ENCODE data around the gene BCKDHB. TPM values are rescaled to one million over a fixed set of nuclear protein-coding genes. Genes with fewer than 3 reads are reported as not detected.

Gene BCKDHB
- total and polyA plus RNA-seq, 2 donors (not counting 3 experiments of a cell fraction or from before 2014, with no cell fraction given): 5.6 to 12.2 TPM

DNA sequence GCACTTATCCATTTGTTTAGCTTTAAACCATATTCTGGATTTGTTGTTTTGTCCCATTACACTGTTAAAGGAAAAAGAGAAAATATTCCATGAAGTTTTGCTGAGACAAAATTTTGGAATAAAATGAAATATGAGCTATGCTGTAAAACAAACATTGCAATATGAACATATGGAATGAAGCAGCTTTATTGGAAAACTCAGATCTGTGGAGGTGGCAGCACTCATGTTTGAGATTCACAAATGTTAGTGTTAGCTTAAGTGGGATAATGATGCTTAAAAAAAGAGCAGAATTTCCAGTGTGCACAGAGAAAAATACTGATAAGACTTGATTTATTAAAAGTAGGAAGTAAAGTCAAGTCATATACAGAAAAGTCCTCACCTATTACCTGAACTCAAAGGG, 196.2 kb downstream of the BCKDHB start:
- Histone ChIP-seq H3K9me3 (replicated peaks; ENCODE audit: control insufficient read depth, insufficient read depth, low read length) (no peaks in the 10 kb centered on the region), H2AFZ (ENCODE audit: low read depth, low read length) (no peak overlapping the region), H3K27ac (ENCODE audit: insufficient read depth, low read depth, low read length) (no peak overlapping the region), H3K4me3 (replicated peaks in 1 of 3; ENCODE audit: insufficient read depth in 1 of 3, low read depth in 1 of 3, low read length in 3 of 3) (no peak overlapping the region), H3K4me1 (ENCODE audit: control insufficient read depth, extremely low read depth, insufficient read depth, low read length) (peaks cover 7% of the 10 kb centered on the region), H3K4me2 (ENCODE audit: insufficient read depth, low read length) (no peak overlapping the region), H3K27me3 (ENCODE audit: control insufficient read depth in 2 of 2, insufficient read depth in 2 of 2, low read length in 2 of 2) (no peaks in the 10 kb centered on the region), H3K79me2 (ENCODE audit: control insufficient read depth, insufficient read depth, low read length) (no peaks in the 10 kb centered on the region), H3K9ac (replicated peaks; ENCODE audit: extremely low read depth, insufficient read depth, low read length) (no peak overlapping the region), H3K36me3 (ENCODE audit: control insufficient read depth in 2 of 2, extremely low read depth in 1 of 2, insufficient read depth in 2 of 2, low read length in 2 of 2) (no peaks in the 10 kb centered on the region), H3K9me1 (replicated peaks; ENCODE audit: control insufficient read depth, extremely low read depth, insufficient read depth, low read length) (no peaks in the 10 kb centered on the region), H4K20me1 (replicated peaks; ENCODE audit: control insufficient read depth, extremely low read depth, insufficient read depth, low read length) (no peaks in the 10 kb centered on the region)
- no peak for DNase-seq (ENCODE audit: low read depth, low spot score)
- ChIA-PET POLR2A (no interaction called here), CTCF (interaction anchor here (0.8 to 2.6 kb wide), 2 partner anchors 15 to 31 kb away, joined by 3 to 5 read pairs; no protein-coding TSS in a partner anchor)
- intact Hi-C loops (cut with micrococcal nuclease): no loop called here
- BruUV-seq (replicated peaks): no TSS peak
- no peak for FAIRE-seq
- dilution Hi-C loops (cut with MboI; ENCODE audit: extremely low pct_ligation_motif_present, low sequenced_read_pairs): no loop called here
- TF ChIP-seq, protein P1, sequence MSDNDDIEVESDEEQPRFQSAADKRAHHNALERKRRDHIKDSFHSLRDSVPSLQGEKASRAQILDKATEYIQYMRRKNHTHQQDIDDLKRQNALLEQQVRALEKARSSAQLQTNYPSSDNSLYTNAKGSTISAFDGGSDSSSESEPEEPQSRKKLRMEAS (IDR thresholded peaks at IDR 0.05; ENCODE audit: insufficient read depth, insufficient read length): no peak
- no peak for TF ChIP-seq JUN (IDR thresholded peaks at IDR 0.05; ENCODE audit: borderline replicate concordance, insufficient read depth, insufficient read length, low read depth)
- TF ChIP-seq EZH2 (IDR thresholded peaks at IDR 0.05; ENCODE audit: borderline replicate concordance, low read depth, low read length, severe bottlenecking): no peak

DNA sequence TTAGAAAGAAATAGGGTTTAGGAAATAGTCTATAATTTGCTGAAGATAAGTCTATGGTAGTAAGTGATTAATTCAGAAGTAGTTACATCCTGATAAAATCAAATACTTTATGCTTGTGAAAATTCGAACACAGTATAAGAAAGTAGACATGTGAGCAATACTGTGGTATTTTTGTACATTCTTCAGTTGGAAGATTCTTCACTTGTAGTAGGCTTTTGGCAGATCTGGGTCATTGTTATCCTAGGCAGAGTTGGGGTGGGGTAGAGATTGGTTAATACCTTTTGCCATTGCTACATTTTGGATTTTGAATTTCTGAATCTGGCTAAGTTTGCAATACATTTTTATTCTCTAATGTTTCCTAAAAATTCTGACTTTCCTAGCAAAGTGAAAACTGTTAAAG, 197.5 kb downstream of the BCKDHB start:
- dilution Hi-C loops (cut with MboI; ENCODE audit: extremely low pct_ligation_motif_present, low sequenced_read_pairs) (no loop called here), intact Hi-C loops (cut with micrococcal nuclease) (no loop called here)
- Histone ChIP-seq H3K4me3 (replicated peaks in 1 of 3; ENCODE audit: insufficient read depth in 1 of 3, low read depth in 1 of 3, low read length in 3 of 3) (no peak overlapping the region), H3K79me2 (ENCODE audit: control insufficient read depth, insufficient read depth, low read length) (no peaks in the 10 kb centered on the region), H3K27ac (ENCODE audit: insufficient read depth, low read depth, low read length) (no peak overlapping the region), H3K9me3 (replicated peaks; ENCODE audit: control insufficient read depth, insufficient read depth, low read length) (no peaks in the 10 kb centered on the region), H3K9ac (replicated peaks; ENCODE audit: extremely low read depth, insufficient read depth, low read length) (no peak overlapping the region), H3K4me1 (ENCODE audit: control insufficient read depth, extremely low read depth, insufficient read depth, low read length) (peaks cover 7% of the 10 kb centered on the region), H4K20me1 (replicated peaks; ENCODE audit: control insufficient read depth, extremely low read depth, insufficient read depth, low read length) (no peaks in the 10 kb centered on the region), H3K36me3 (ENCODE audit: control insufficient read depth in 2 of 2, extremely low read depth in 1 of 2, insufficient read depth in 2 of 2, low read length in 2 of 2) (no peaks in the 10 kb centered on the region), H3K9me1 (replicated peaks; ENCODE audit: control insufficient read depth, extremely low read depth, insufficient read depth, low read length) (no peaks in the 10 kb centered on the region), H3K4me2 (ENCODE audit: insufficient read depth, low read length) (no peak overlapping the region), H3K27me3 (ENCODE audit: control insufficient read depth in 2 of 2, insufficient read depth in 2 of 2, low read length in 2 of 2) (no peaks in the 10 kb centered on the region), H2AFZ (ENCODE audit: low read depth, low read length) (no peak overlapping the region)
- ChIA-PET POLR2A (no interaction called here), CTCF (interaction anchor here (2.6 kb wide), 1 partner anchor 29 kb away, joined by 5 read pairs; no protein-coding TSS in a partner anchor)
- BruUV-seq (replicated peaks): no TSS peak
- FAIRE-seq (no peak), DNase-seq (ENCODE audit: low read depth, low spot score) (no peak)
- TF ChIP-seq, protein P2, sequence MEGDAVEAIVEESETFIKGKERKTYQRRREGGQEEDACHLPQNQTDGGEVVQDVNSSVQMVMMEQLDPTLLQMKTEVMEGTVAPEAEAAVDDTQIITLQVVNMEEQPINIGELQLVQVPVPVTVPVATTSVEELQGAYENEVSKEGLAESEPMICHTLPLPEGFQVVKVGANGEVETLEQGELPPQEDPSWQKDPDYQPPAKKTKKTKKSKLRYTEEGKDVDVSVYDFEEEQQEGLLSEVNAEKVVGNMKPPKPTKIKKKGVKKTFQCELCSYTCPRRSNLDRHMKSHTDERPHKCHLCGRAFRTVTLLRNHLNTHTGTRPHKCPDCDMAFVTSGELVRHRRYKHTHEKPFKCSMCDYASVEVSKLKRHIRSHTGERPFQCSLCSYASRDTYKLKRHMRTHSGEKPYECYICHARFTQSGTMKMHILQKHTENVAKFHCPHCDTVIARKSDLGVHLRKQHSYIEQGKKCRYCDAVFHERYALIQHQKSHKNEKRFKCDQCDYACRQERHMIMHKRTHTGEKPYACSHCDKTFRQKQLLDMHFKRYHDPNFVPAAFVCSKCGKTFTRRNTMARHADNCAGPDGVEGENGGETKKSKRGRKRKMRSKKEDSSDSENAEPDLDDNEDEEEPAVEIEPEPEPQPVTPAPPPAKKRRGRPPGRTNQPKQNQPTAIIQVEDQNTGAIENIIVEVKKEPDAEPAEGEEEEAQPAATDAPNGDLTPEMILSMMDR (IDR thresholded peaks at IDR 0.05; ENCODE audit: extremely low read depth in 1 of 2, insufficient read depth in 1 of 2, low read depth in 1 of 2, low read length in 2 of 2): no peak
- TF ChIP-seq POLR2AphosphoS5 (IDR thresholded peaks at IDR 0.05; ENCODE audit: insufficient read depth, low read depth, low read length): no peak
- no peak for TF ChIP-seq MYC (IDR thresholded peaks at IDR 0.05; ENCODE audit: low read depth, low read length)
- no peak for TF ChIP-seq FOS (IDR thresholded peaks at IDR 0.05; ENCODE audit: borderline replicate concordance, insufficient read depth, low read length)
- TF ChIP-seq, protein P1 (IDR thresholded peaks at IDR 0.05; ENCODE audit: insufficient read depth, insufficient read length): no peak
- TF ChIP-seq JUN (IDR thresholded peaks at IDR 0.05; ENCODE audit: borderline replicate concordance, insufficient read depth, insufficient read length, low read depth): no peak
- no peak for TF ChIP-seq GATA2 (IDR thresholded peaks at IDR 0.05; ENCODE audit: insufficient read depth, insufficient read length, low read depth, low read length)
- TF ChIP-seq EZH2 (IDR thresholded peaks at IDR 0.05; ENCODE audit: borderline replicate concordance, low read depth, low read length, severe bottlenecking): no peak
- no peak for TF ChIP-seq POLR2A (IDR thresholded peaks at IDR 0.05; ENCODE audit: low read depth, low read length)

Data from endothelial cell of umbilical vein (primary cell).